HG03469 (cell line): ENCODE measurements around the gene OVOL2.

Experiments used
- ATAC-seq: cut with Tn5 transposase; IDR thresholded peaks from one replicate; pipeline ENCODE4 v1.9.1; 2021; ENCODE audit warnings: mild to moderate bottlenecking, moderate library complexity, moderate number of reproducible peaks; ENCODE audit not compliant: unreplicated experiment

The OVOL2 gene

GRCh38 chr20:17992224-17992637 lies 65.5 kb downstream of the OVOL2 start:
- ATAC-seq, result no peak

GRCh38 chr20:17990278-17990972 lies 67.3 kb downstream of the OVOL2 start:
- ATAC-seq, result no peak

GRCh38 chr20:17987988-17988387 lies 69.7 kb downstream of the OVOL2 start:
- no peak for ATAC-seq

- ATAC-seq, result no peak
Observed at GRCh38 chr20:17985388-17986018, 72.2 kb downstream of the OVOL2 start.

DNA sequence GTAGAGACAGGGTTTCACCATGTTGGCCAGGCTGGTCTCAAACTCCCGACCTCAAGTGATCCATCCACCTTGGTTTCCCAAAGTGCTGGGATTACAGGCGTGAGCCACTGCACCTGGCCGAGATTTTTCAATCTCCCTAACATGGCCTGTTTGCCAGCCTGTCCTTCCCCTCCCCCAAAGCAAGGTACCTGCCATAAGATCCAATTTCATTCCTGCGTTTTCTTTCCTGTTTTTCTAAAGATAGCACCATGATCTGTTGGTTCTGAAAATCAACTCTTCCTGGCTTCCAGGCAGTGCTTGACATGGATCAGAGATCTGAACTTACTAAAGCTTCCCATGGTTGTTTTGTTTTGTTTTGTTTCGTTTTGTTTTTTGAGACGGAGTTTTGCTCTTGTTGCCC lies 81.4 kb downstream of the OVOL2 start:
- ATAC-seq, result no peak
